H9 (cell line): Measurements from ENCODE around the gene BLOC1S6. TPM values are rescaled to one million over a fixed set of nuclear protein-coding genes. Genes with fewer than 3 reads are reported as not detected.

Source experiments
- DNase-seq: peaks from one replicate; pipeline ENCODE4 v3.0.0-alpha.2; 2017
- H2AFZ ChIP-seq: one replicate; pipeline ENCODE4 v1.6.1; 2013; ENCODE audit warnings: mild to moderate bottlenecking, low read length, control low read depth, moderate library complexity
- H2AK5ac ChIP-seq: 2 replicates; pipeline ENCODE4 v1.6.1; 2013; ENCODE audit warnings: low read length, control low read depth, mixed read lengths; ENCODE audit not compliant: insufficient read length
- H2BK120ac ChIP-seq: one replicate; pipeline ENCODE4 v1.6.1; 2013; ENCODE audit warnings: low read depth, mild to moderate bottlenecking, low read length, control low read depth, inconsistent platforms; ENCODE audit not compliant: poor library complexity, severe bottlenecking
- H2BK12ac ChIP-seq: 2 replicates; pipeline ENCODE4 v1.6.1; 2013; ENCODE audit warnings: low read length, control low read depth, mixed read lengths, low read depth; ENCODE audit not compliant: insufficient read length
- H2BK15ac ChIP-seq: 2 replicates; pipeline ENCODE4 v1.6.1; 2013; ENCODE audit warnings: low read depth, low read length, control low read depth
- H2BK20ac ChIP-seq: one replicate; pipeline ENCODE4 v1.6.1; 2013; ENCODE audit warnings: low read depth, mild to moderate bottlenecking, low read length, control low read depth, inconsistent platforms; ENCODE audit not compliant: poor library complexity, severe bottlenecking
- H2BK5ac ChIP-seq: 2 replicates; pipeline ENCODE4 v1.6.1; 2013; ENCODE audit warnings: low read length, control low read depth, mixed read lengths; ENCODE audit not compliant: insufficient read length
- H3K14ac ChIP-seq: 2 replicates; pipeline ENCODE4 v1.6.1; 2013; ENCODE audit warnings: low read length, control low read depth; ENCODE audit not compliant: insufficient read depth
- H3K18ac ChIP-seq: 2 replicates; pipeline ENCODE4 v1.6.1; 2013; ENCODE audit warnings: low read depth, mild to moderate bottlenecking, mixed read lengths, low read length, control low read depth; ENCODE audit not compliant: insufficient read length
- H3K23ac ChIP-seq: 2 replicates; pipeline ENCODE4 v1.6.1; 2013; ENCODE audit warnings: low read length, control low read depth, mixed read lengths, low read depth; ENCODE audit not compliant: insufficient read length
- H3K23me2 ChIP-seq: 2 replicates; pipeline ENCODE4 v1.6.1; 2013; ENCODE audit warnings: low read depth, mild to moderate bottlenecking, mixed read lengths, low read length, control low read depth; ENCODE audit not compliant: insufficient read length, poor library complexity, severe bottlenecking
- H3K27ac ChIP-seq: 2 replicates; pipeline ENCODE4 v1.5.1; 2013; ENCODE audit warnings: low read length, control low read depth, mixed read lengths, low read depth; ENCODE audit not compliant: insufficient read length
- H3K27me3 ChIP-seq: 2 replicates; pipeline ENCODE4 v1.6.1; 2013; ENCODE audit warnings: low read length, control low read depth, inconsistent platforms; ENCODE audit not compliant: insufficient read depth
- H3K4ac ChIP-seq: 2 replicates; pipeline ENCODE4 v1.6.1; 2013; ENCODE audit warnings: low read depth, mild to moderate bottlenecking, control low read depth, inconsistent platforms, low read length, moderate library complexity
- H3K4me1 ChIP-seq: 2 replicates; pipeline ENCODE4 v1.6.1; 2013; ENCODE audit warnings: low read length, control low read depth, inconsistent platforms; ENCODE audit not compliant: insufficient read depth
- H3K4me2 ChIP-seq: 2 replicates; pipeline ENCODE4 v1.6.1; 2013; ENCODE audit warnings: low read length, control low read depth, mixed read lengths; ENCODE audit not compliant: insufficient read length, insufficient read depth
- H3K56ac ChIP-seq: 2 replicates; pipeline ENCODE4 v1.6.1; 2013; ENCODE audit warnings: low read depth, mild to moderate bottlenecking, mixed read lengths, low read length, control low read depth; ENCODE audit not compliant: insufficient read length
- H3K79me1 ChIP-seq: 2 replicates; pipeline ENCODE4 v1.6.1; 2013; ENCODE audit warnings: low read depth, mild to moderate bottlenecking, moderate library complexity, low read length, control low read depth, inconsistent platforms; ENCODE audit not compliant: insufficient read depth, poor library complexity, severe bottlenecking
- H3K79me2 ChIP-seq: 2 replicates; pipeline ENCODE4 v1.6.1; 2013; ENCODE audit warnings: low read length, control low read depth, inconsistent platforms; ENCODE audit not compliant: insufficient read depth
- H3K9ac ChIP-seq: 2 replicates; pipeline ENCODE4 v1.6.1; 2013; ENCODE audit warnings: low read length, control low read depth, mixed read lengths; ENCODE audit not compliant: insufficient read length; ENCODE audit errors: extremely low read depth
- H3K9me3 ChIP-seq: one replicate; pipeline ENCODE4 v1.6.1; 2013; ENCODE audit warnings: low read depth, low read length, inconsistent platforms; ENCODE audit not compliant: control insufficient read depth
- H3T11ph ChIP-seq: one replicate; pipeline ENCODE4 v1.6.1; 2013; ENCODE audit warnings: mild to moderate bottlenecking, low read length, control low read depth, inconsistent platforms
- H4K20me1 ChIP-seq: one replicate; pipeline ENCODE4 v1.6.1; 2013; ENCODE audit not compliant: control insufficient read depth, insufficient read length, insufficient read depth
- H4K5ac ChIP-seq: 2 replicates; pipeline ENCODE4 v1.6.1; 2013; ENCODE audit warnings: low read depth, mild to moderate bottlenecking, mixed read lengths, low read length, control low read depth; ENCODE audit not compliant: insufficient read length
- H4K8ac ChIP-seq: replicated peaks from 2 replicates; pipeline ENCODE4 v1.6.1; 2013; ENCODE audit warnings: low read length, control low read depth, mixed read lengths, low read depth; ENCODE audit not compliant: insufficient read length
- H4K91ac ChIP-seq: 2 replicates; pipeline ENCODE4 v1.6.1; 2013; ENCODE audit warnings: low read depth, mild to moderate bottlenecking, moderate library complexity, mixed read lengths, low read length, control low read depth; ENCODE audit not compliant: insufficient read length
- H3K27ac Mint-ChIP-seq, 3 experiments: 2 replicates in 2 of 3; 3 replicates in 1 of 3; pipeline ENCODE4 v1.8.0; 2020 to 2021; ENCODE audit warnings: mixed read lengths in 3 of 3, mild to moderate bottlenecking in 1 of 3, moderate library complexity in 1 of 3
- H3K27me3 Mint-ChIP-seq: 2 replicates; pipeline ENCODE4 v1.8.0; 2021; ENCODE audit warnings: low read depth, mild to moderate bottlenecking, moderate library complexity, mixed read lengths
- H3K36me3 Mint-ChIP-seq, 3 experiments: 2 replicates in 2 of 3; 3 replicates in 1 of 3; pipeline ENCODE4 v1.8.0; 2020 to 2021; ENCODE audit warnings: low read depth in 3 of 3, mixed read lengths in 3 of 3; ENCODE audit not compliant: insufficient read depth in 1 of 3
- H3K4me1 Mint-ChIP-seq, 2 experiments: 2 replicates each; pipeline ENCODE4 v1.8.0; 2020; ENCODE audit warnings: mixed read lengths in 2 of 2
- H3K4me3 Mint-ChIP-seq, 2 experiments: 2 replicates in 1 of 2; 3 replicates in 1 of 2; pipeline ENCODE4 v1.8.0; 2020 to 2021; ENCODE audit warnings: mild to moderate bottlenecking in 2 of 2, mixed read lengths in 2 of 2, moderate library complexity in 1 of 2
- H3K9me3 Mint-ChIP-seq, 2 experiments: 2 replicates in 1 of 2; 3 replicates in 1 of 2; pipeline ENCODE4 v1.8.0; 2020; ENCODE audit warnings: mild to moderate bottlenecking in 2 of 2, mixed read lengths in 2 of 2, moderate library complexity in 1 of 2
- CTCF ChIP-seq: fragments of 200-600 bp; sonication (generic); conservative IDR thresholded peaks from 3 replicates; pipeline ENCODE4 v1.8.0; 2021; ENCODE audit warnings: antibody characterized with exemption, mild to moderate bottlenecking
- WGBS: extraction: QIAGEN DNeasy Blood & Tissue Kit; methylation state at CpG from one replicate; pipeline ENCODE4 v1.1.7; 2013; ENCODE audit warnings: missing lambda C conversion rate, low lambda C conversion rate, mixed read lengths; ENCODE audit not compliant: insufficient read length; ENCODE audit errors: extremely low coverage; 5-methylcytosine and 5-hydroxymethylcytosine counted together
- total RNA-seq: library from RNA; stranded (reverse); gene quantifications from 2 replicates; pipeline ENCODE4 v1.2.1, GENCODE V29; 2021

The BLOC1S6 gene
- total RNA-seq, 1 experiment from 2014 or later, result 36.9 TPM

GRCh38 chr15:45606841-45607240, 19.7 kb downstream of the BLOC1S6 start:
- Histone ChIP-seq H3K79me1 (peaks cover 3% of the 10 kb centered on the region), H2BK120ac (no peak overlapping the region), H4K5ac (no peak overlapping the region), H4K8ac (no peak overlapping the region), H3K27me3 (no peaks in the 10 kb centered on the region), H3K18ac (no peak overlapping the region), H3K4me2 (no peak overlapping the region), H2BK15ac (no peak overlapping the region), H2AFZ (no peak overlapping the region), H4K20me1 (no peaks in the 10 kb centered on the region), H3K4me1 (no peaks in the 10 kb centered on the region), H3K56ac (no peak overlapping the region), H3K9ac (no peak overlapping the region), H3K23ac (no peak overlapping the region), H2AK5ac (no peak overlapping the region), H3K9me3 (no peaks in the 10 kb centered on the region), H3K4ac (no peak overlapping the region), H3K27ac (no peak overlapping the region), H3K23me2 (no peaks in the 10 kb centered on the region), H2BK12ac (no peak overlapping the region), H3K14ac (no peak overlapping the region), H3T11ph (no peak overlapping the region), H4K91ac (no peak overlapping the region), H2BK5ac (no peak overlapping the region), H3K79me2 (no peaks in the 10 kb centered on the region), H2BK20ac (no peak overlapping the region)
- no peak for DNase-seq
- Mint-ChIP-seq H3K4me3 (no peak overlapping the region), H3K36me3 (peaks cover 0 to 18% (median 17%) of the 10 kb centered on the region in 3 experiments; a peak in 5 of 7 replicates), H3K9me3 (no peaks in the 10 kb centered on the region), H3K27me3 (peaks cover 1% of the 10 kb centered on the region; the same call in 1 of the 2 replicates), H3K27ac (no peak overlapping the region), H3K4me1 (no peaks in the 10 kb centered on the region)
- TF ChIP-seq CTCF, result no peak
- no CpG with 5 or more reads among the region's 1 CpG for WGBS
